Right hindlimb (tissue), 1 donor: ENCODE results near the gene NCF4.

Experiments
- DNase-seq: peaks from one replicate; pipeline ENCODE4 v3.0.0-alpha.2; 2018

The NCF4 gene

GRCh38 chr22:36924151-36924698 is 63.4 kb downstream of the NCF4 start:
- no peak for DNase-seq

DNA sequence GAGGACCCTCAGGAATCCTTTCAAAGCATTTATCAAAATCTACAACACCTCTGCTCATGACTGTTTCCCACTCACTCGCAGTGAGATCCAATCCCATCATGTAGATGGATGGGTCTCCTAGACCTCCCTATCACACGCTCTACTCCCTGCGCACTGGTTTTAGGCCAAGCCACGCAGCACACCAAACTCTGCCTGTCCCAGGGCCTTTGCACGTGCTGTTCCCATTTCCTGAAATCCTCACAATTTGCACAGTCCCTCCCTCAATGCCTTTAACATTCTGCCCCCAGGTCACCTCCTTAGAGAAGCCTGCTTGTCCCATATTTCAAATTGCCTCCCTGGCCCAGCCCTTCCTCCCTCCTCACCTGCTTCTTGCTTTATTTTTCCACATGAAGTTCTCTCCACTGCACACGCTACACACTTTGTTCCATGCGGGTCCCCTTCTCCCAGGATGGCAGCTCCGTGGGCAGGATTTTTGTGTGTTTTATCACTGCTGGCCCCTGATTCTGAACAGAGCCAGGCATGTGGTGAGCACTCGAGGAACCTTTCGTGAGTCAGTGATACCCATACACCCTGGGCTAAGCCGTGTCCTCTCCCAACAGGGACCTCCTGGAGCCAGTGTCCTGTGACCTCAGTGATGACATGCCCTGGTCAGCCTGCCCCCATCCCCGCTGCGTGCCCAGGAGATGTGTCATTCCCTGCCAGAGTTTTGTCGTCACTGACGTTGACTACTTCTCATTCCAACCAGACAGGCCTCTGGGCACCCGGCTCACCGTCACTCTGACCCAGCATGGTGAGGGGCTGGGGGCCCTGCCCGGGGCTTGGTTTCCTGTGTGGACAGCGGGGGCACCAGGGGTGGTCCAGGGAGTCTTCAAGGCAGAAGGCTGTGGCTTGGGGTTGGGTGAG is 64.8 kb downstream of the NCF4 start:
- no peak for DNase-seq

DNA sequence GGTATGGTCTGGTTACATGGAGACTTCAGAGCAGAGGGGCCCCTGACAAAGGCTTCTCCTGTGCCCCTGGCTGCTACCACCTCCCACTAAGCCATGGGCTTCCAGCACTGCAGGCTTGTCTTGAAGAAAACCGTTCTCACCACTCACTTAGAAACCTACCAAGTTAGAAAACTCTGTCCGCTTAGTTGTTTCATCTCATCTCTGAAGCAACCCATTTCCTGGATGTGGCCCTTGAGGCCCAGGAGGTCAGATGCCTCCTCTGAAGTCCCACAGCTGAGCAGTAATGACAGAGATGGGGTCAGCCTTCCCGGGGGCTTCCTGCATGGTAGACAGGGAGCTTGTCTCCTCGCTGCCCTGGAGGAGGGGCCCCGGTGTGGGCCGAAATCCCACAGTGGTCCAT is 65.5 kb downstream of the NCF4 start:
- no peak for DNase-seq

DNA sequence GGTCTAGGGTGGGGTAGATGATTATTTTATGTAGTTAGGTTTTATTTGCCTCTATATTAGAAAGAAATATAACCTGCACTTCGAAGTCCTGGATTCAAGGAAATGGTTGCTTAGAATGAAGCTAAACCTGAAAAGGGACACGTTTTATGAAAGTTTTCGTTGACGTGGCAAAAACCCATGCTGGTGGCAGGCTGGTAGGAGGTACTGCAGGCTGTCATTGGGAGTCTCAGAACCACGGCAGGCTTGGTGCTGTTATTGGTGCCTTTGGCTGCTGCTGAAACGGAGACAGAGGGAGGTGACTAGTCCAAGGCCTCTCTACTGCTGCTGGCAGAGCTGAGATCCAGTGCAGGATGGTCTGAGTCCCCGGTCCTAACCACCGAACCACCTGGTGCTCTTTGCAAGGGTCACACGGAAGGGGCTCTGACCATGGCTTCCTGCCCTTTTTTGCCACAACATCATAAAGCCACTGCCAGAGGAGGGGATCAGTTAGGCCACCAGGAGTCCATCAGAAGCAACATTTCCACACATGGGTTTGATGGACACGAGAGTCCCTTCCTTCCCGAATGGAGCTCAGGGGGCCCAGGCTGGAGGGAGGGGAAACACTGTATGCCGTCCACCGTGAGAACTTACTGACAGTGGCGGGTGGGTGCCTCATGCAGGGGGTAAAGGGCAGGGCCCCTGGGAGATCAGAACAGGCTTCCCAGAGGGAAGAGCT is 66.1 kb downstream of the NCF4 start:
- DNase-seq, result no peak
